Measurements from ENCODE around the gene CDKN1C.

DNA sequence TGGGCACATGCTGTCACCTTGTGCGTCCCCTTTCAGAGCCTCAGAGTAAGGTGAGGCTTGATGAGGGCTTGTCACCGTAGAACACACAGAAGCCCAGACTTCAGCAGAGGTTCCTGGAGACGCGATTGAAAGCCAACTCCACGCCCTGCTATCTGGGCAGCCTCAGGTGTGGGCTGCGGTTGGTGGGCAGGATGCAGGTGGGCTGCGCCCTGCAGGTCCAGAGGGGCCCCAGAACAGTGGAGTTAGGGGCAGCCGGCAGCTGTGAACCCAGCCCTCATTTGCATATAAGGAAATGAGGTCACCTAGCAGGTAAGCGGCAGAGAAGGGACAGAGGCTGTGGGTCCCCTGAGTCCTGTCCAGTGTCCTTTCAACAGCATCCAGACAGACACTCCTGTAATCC lies 28.2 kb upstream of the CDKN1C start:
- TF ChIP-seq, protein P1, sequence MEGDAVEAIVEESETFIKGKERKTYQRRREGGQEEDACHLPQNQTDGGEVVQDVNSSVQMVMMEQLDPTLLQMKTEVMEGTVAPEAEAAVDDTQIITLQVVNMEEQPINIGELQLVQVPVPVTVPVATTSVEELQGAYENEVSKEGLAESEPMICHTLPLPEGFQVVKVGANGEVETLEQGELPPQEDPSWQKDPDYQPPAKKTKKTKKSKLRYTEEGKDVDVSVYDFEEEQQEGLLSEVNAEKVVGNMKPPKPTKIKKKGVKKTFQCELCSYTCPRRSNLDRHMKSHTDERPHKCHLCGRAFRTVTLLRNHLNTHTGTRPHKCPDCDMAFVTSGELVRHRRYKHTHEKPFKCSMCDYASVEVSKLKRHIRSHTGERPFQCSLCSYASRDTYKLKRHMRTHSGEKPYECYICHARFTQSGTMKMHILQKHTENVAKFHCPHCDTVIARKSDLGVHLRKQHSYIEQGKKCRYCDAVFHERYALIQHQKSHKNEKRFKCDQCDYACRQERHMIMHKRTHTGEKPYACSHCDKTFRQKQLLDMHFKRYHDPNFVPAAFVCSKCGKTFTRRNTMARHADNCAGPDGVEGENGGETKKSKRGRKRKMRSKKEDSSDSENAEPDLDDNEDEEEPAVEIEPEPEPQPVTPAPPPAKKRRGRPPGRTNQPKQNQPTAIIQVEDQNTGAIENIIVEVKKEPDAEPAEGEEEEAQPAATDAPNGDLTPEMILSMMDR (conservative IDR thresholded peaks at IDR 0.05; ENCODE audit: low read depth, low read length): no peak
- TF ChIP-seq EZH2 (IDR thresholded peaks at IDR 0.05; ENCODE audit: borderline replicate concordance, low read depth, low read length, poor library complexity, severe bottlenecking): no peak
